Stimulated activated CD8-positive, alpha-beta memory T cell treated with anti-CD3 and anti-CD28 coated beads, Interleukin-15, amount 100 ng/mL, for 24 hours (primary cell): ENCODE measurements around the gene DUOX1.

Experiments
- DNase-seq: peaks from one replicate; pipeline ENCODE4 v3.0.0-alpha.2; 2020; ENCODE audit warnings: low read depth

DUOX1 gene

DNA sequence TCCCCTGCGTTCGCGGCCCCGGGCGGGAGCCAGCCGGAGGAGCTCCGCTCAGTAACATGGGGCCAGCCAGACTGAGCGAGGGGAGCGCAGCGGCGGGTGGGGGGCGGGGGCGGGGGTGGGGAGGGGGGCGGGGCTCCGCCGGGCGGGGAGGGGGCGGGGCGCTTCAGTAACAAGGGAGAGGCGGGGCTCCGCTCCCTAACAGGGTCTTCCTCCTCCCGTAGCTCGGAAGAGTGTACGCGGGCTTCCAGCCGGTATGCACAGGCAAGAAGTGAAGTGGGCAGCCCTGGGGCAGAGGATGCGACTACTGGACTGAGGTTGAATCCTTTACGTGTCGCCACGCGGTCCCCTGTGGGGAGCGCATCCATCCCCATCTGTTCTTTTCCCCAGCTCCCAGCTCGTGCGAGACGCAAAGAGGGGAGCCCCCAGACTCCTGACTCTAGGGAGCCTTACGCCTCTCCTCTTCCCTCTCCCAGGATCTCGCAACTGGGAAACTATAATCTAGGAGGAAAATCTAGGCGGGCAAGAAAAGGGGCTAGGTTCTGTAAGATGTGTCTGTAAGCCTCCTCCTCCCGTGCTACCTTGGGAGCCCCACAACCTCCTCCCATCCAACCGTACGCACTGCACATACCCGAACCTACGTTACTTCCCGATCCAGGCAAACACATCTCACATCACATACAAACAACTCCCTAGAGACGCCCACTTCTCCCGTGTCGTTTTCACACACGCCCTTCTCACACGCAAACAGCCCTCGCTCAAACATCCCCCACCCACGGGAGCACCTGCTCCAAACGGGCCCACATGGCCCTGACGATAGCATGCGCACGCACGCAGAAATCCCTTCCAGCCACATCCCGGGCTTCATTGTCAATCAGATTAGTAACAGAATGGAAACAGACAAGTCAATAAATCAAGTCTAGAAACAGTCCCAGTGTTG is 58.4 kb downstream of the DUOX1 start, which contains the start of gene SHF:
TSS of gene SHF (minus strand) at position 73 of the 937 bp plus-strand sequence. CDS start at position 58, 15 bp downstream.
- DNase-seq: peak; percentile 33

DNA sequence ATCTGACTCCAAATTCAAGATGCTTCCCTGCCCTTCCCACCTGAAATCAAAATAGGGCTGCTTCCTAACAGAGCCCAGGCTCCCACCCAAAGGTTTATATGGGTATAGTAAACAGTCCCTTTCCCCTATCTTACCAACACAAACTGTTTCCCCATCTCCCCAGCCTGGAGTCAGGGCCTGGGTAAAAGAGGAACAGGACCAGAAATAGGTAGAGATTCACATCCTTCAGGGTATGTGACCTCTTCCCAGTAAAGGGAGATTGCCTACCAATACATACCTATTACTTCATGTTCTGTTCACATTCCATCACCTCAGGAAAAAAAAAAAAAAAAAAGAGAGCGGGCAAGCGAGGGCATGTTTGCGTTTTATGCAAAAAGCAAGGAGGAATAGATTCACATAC is 67.7 kb downstream of the DUOX1 start:
- no peak for DNase-seq

DNA sequence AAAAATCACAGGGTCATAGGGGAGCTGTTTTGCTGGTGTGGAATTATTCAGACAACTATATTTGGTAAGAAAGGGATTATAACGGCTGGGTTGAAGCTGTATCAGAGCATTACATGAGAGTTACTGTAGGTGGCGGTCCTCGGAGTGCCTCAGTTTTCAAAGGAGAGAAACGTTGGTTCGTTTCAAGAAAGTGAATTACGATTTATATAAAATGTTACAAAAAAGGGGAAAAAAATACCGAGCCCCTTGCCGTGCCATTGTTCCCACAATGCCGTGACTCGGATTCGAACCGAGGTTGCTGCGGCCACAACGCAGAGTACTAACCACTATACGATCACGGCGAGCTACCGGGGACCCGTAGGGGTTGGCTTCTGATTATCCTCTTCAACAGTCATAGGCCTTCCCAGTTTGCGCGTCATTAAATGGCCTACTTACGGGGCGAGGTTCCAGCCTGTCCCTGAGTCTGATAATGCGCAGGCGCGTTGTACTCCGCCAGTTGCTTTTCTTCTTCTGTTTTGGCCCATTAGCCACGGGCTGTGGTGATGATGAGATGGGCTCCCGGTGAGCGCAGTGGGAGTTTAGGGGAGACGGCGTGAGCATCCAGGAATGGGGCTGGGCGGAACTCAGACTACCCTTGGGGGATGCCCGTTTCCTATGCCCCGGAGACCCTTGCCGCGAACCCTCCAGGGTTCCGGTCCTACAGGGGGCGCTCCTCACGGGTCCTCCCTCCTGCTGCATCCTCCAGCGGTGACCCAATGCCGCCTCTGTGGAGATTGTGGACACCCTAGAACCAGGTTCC is 68.7 kb downstream of the DUOX1 start:
- DNase-seq: peak; percentile 87

DNA sequence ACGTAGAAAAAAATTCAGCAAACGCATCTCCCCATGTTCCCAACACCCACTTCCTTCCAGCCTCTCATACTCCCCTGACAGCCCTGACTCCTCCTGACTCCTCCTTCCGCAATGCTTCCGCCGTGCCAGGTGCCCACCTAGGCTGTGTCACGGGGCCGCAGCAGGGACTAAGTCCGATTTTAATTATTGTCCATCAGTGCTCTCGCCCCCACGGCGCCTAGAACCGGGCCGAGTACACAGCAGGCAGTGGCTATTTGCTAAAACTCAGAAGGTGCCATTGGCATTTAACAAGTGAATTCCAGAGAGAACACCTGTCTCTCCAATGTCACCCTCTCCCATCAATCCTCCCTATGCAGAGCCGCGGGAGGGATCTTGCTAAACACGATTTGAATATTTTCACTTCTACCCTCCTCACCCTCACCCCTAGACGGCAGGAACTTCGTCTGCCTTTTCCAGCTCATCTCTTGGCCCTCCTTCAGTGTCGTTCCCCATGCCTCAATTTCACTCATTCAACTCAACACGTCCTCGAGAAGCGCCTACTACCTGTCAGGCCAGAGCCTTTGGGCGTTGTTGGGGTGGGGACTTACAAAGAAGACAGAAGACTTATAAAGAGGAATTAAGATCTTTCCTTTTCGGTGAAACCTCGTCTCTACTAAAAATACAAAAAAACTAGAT is 69.5 kb downstream of the DUOX1 start:
- no peak for DNase-seq

DNA sequence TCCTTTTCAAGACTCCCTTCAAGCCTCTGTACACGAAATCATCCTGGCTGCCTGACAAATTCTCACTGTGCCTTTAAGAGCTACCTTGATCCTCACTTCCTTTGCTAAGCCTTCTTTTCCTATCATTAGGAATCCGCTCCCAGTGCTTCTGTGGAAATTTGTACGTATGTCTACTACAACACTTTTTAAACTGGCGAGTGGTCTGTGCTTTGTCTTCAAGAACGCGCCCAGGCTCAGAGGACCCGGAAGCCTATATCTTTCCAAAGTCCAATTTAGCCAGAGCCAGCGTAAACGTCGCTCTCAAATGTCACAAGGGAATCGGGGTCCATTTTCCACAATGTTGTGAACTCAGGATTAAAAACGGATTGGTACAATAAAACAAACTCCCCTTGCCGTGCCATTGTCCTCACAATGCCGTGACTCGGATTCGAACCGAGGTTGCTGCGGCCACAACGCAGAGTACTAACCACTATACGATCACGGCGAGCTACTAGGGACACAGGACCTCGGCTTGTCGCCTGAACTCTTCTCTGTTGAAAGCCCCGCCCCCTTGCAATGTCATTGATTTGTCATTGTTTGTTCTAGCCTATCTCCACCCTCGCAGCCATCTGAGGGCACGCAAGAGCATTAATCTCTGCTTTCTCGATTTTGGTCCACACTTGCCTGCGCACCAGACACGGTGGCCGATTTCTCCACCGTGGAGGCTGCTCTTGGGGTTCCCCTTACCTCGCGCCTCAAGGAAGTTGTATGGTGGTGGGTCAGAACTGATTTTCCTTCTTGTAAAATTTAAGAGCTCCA is 70.4 kb downstream of the DUOX1 start:
- DNase-seq: peak; percentile 97

DNA sequence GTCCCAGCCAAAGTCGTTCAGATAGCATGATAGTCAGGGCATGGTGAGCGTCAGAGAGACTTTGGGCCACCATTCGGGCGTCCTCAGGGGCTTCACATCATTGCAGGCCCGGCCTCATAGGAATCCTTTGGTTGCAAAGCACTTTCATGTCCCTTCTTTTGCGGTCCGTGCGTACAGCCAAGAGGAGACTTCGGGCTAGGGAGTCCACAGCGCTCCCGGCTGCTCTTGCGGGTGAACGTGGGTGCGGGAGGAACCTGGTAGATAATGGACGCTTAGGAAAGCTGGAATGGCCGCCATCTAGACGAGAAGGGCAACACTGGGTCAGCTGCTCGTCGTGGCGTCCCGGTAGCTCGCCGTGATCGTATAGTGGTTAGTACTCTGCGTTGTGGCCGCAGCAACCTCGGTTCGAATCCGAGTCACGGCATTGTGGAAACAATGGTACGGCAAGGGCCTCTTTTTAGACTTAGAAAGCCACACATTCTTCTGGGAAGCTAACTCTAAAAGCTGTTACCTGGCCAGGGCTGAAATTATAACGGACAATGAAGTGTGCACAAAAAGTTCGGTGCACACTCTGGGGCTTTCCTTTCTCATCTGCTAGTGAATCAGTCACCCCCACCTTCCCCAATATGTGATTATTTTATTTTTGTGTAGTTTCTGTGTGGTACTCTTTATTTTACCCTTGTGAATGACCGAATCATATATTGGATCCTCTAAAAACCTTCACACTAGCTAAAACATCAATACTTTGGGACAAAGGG is 71.2 kb downstream of the DUOX1 start:
- peak; percentile 81 for DNase-seq

DNA sequence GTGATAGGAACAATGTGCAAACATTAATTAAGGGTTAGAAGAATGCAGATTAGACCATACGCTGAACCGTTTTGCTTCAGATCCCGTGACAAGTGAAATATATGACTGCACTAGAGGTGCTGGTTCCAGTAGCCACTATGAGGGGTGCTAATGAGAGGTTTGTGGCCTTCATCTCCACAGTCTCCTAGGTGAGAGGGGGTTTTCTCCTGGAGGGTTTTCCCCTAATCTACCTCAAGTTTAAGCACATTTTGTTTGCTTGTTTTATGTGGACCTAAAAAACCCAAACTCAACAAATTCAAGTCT is 71.7 kb downstream of the DUOX1 start:
- DNase-seq: no peak

DNA sequence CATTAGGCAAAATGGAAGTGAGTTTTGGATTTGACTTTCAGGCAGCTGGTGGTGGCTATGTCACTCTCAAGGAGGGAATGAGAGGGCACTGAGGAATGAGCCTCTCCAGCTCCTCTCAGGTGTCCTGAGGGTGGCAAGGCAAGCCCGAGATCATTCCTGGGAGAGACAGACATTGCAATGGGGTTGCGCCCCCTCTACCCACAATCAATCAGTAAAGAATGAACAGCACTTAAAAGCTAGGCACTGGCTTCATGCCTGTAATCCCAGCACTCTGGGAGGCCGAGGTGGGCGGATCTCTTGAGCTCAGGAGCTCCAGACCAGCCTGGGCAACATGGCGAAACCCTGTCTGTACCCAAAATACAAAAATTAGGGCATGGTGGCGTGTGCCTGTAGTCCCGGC is 72.1 kb downstream of the DUOX1 start:
- no peak for DNase-seq

DNA sequence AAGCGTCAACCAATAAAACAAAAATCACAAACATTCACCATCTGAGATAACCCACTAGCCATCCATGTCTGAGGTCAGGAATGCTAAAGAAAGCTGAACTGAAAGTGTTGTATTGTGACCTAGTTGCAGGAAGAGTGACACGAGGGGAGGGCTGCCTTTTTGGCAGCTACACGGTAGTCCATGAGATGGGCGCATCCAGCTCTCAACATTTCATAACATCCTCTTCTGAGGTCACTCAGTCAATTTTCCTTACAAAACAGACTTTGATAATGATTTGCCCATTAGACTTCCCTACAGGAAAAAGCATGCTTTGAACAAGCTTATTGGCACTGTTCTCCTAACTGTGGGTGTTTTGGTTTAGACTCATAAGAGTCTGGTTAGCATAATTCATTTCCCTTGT is 73.4 kb downstream of the DUOX1 start:
- no peak for DNase-seq

DNA sequence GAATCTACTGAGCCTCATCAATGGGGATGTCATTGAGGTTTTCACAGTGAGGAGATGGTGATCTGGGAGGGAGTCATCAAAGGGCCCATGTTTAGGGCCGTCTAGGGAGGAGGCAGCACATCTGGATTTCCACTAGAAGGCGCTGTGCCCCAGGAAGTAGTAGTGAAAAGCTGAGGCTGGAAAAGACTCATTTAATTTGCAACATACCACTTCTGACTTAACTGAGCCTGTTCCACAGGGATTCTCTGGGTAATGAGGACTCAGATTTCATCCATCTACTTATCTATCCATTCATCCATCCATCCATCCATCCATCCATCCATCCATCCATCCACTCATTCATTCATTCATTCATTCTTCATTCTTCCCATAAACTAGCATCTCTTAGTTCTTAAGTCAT is 75.4 kb downstream of the DUOX1 start:
- no peak for DNase-seq

DNA sequence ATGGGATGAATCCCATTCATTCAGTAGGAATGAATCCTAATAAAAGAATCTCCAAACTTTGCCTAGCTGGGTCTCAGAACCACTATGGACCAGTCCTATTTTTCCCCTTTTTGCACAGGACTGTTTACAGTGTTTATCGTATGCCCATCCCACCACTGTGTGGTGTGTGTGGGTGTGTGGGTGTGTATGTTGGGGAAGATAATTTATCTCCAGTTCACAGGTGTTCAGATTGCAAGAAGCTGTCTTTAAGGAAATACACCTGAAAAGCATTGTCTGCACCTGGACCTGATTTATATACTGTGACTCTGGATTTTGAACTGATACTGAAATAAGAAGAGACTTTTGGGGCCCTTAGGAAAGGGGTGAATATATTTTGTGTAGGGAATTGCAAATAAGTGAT is 82.7 kb downstream of the DUOX1 start:
- no peak for DNase-seq
